Inflammatory macrophage treated with lipopolysaccharide for 1 hour (primary cell): ENCODE results near the gene PIK3CB.
A peak's percentile ranks its signal among the peaks of the same experiment; 100 is the strongest.
"Not testable (repeated sequence)": the region's sequence is repeated elsewhere in the genome, so short reads cannot be mapped to it uniquely, and the experiment has no call there.

Source experiments
- DNase-seq, 2 donors: peaks; one replicate each; pipeline ENCODE4 v3.0.0-alpha.2; 2020 to 2022

The PIK3CB gene

DNA sequence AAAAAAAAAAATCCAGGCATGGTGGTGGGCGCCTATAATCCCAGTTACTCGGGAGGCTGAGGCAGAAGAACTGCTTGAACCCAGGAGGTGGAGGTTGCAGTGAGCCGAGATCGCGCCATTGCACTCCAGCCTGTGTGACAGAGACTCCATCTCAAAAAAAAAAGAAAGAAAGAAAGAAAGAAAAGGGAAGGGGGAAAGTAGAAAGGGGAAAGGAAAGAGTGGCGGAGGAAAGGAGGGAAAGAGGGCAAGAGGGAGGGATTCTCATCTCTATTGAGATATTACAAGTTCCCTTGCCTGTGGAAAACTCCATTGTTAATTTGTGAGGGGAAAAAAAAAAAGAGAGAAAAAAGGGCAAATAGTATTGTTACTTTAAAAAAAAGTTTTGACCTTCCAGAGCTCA is 32.5 kb downstream of the PIK3CB start:
- DNase-seq, result not testable (repeated sequence)

DNA sequence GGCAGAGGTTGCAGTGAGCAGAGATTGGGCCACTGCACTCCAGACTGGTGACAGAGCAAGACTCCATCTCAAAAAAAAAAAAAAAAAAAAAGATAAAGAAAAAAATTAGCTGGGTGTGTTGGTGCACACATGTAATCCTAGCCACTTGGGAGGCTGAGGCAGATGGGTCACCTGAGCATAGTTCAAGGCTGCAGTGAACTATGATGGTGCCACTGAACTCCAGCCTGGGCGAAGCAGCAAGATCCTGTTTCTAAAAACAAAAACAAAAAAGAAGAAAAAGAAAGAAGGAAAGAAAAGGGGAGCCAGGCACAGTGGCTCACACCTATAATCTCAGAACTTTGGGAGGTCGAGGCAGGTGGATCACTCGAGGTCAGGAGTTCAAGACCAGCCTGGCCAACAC is 32.9 kb downstream of the PIK3CB start:
- DNase-seq, result no peak

GRCh38 chr3:138800248-138800647 is 34.5 kb downstream of the PIK3CB start:
- peak in 1 of 2 donors; percentile 18 for DNase-seq

GRCh38 chr3:138799822-138800221 is 34.9 kb downstream of the PIK3CB start:
- peak; percentile 13 to 21 for DNase-seq

DNA sequence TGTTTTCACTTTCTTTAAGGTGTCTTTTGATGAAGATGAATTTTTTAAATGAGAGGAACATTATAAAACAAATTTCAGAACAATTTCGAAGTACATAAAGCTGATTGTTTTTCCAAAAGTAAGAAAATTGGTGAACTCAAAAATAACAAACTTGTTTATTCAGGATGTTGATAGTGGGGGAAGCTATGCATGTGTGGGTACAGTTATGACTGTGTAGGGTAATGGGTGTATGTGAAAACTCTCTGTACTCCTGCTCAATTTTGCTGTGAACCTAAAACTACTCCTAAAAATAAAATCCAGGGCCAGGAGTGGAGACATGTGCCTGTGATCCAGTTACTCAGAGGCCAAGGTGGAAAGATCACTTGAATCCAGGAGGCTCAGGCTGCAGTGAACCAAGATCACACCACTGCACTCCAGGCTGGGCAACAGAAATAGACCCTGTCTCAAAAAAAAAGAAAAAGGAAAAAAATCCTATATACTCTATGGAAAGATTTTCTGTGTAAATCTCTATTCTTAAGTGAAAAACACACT is 37.2 kb downstream of the PIK3CB start:
- no peak for DNase-seq

DNA sequence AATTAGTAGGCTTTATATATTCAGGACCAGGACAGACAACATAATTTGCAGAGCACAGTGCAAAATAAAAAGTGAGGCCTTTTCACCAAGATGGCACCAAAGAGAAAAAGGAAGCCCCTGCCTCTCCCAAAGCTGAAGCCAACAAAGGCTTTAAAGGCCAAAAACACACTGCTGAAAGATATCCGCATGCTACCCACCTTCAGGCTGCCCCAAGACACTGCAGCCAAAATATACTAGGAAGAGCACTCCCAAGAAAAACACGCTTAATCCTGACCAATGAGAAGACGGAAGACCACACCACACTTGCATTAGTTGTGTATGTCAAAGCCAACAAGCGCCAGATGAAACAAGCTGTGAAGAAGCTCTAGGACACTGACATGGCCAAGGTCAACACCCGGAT is 38.0 kb downstream of the PIK3CB start:
- no peak for DNase-seq

- DNase-seq, result peak; percentile 72 to 92
Measured at GRCh38 chr3:138786788-138787271, 47.9 kb downstream of the PIK3CB start.

- DNase-seq, result peak in 1 of 2 donors; percentile 16
Measured at GRCh38 chr3:138785951-138786350, 48.8 kb downstream of the PIK3CB start.

GRCh38 chr3:138785362-138785857 is 49.3 kb downstream of the PIK3CB start:
- not testable (repeated sequence) for DNase-seq

- DNase-seq, result no peak
Measured at GRCh38 chr3:138782755-138783154, 52.0 kb downstream of the PIK3CB start.

DNA sequence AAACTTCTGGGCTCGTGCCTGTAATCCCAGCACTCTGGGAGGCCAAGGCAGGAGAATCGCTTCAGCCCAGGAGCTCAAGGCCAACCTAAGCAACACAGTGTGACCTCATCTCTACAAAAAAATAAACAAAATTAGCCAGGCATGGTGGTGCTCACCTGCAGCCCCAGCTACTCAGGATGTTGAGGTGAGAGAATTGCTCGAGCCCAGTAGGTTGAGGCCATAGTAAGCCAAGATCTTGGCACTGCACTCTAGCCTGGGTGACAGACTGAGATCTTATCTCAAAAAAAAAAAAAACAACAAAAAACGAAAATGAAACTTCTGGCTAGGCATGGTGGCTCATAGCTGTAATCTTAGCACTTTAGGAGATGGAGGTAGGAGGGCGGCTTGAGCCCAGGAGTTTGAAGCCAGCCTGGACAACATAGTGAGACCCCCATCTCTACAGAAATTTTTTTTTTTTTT is 53.7 kb downstream of the PIK3CB start:
- no peak for DNase-seq

DNA sequence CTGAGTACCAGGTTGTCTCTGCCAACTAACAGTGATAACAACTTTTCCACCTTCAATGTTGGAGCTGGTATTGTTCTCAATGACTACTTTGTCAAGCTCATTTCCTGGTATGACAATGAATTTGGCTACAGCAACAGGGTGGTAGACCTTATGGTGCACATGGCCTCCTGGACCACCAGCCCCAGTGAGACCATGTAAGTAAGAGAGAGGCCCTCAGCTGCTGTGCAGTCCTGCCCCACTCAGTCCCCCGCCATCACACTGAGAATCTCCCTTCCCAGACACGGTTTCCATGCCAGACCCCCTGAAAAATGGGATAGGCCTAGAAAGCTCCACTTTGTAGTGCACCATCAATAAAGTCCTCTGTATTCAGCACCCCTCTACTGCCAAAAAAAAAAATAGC is 56.1 kb downstream of the PIK3CB start:
- no peak for DNase-seq

DNA sequence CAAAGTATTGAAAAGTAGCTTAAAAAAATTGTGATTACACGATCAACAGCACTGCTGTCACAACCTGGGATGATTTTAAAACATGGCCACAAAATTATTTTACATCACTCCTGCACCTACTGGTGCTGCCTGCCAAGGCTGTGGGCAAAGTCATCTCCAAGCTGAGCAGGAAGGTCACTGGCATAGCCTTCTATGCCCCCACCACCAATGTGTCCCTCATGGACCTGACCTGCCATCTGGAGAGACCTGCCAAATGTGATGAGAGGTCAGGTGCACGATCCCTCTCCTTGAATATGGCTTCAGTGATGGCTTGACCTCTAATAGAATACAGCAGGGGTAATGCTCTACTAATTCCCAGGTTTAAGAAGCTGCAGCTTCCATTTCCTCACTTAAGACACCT is 57.8 kb downstream of the PIK3CB start:
- no peak for DNase-seq

DNA sequence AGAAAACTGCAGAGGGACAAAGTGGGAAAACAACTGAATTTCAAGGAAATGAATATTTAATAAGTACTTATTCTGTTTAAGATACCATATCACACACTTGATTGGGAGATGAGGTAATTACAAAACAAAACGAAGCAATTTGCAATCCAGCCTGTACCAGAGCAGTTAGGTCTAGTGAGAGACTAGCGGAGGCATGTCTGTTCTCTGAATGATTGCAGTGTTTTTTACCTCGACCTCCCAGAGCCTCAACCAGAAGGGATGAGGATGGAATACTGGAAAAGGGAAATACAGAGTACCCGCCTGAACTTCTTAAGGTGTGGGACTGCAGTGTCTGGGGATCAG is 59.5 kb downstream of the PIK3CB start:
- DNase-seq, result no peak

- peak; percentile 61 to 87 for DNase-seq
Measured at GRCh38 chr3:138774529-138775253, 60.0 kb downstream of the PIK3CB start.

DNA sequence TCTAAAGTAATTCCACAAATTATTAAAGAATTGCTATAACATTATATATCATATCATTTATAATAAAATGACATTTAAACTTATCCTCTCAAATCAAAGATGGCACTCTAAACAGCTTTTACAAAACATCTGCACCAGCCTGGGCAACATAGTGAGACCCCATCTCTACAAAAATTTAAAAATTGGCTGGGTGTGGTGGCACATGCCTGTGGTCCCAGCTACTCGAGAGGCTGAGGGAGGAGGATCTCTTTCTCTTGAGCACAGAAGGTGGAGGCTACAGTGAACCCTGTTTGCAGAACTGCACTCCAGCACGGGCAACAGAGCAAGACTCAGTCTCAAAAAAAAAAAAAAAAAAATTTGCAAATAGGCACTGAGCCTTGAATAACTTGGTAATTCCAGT is 63.1 kb downstream of the PIK3CB start:
- DNase-seq, result no peak

GRCh38 chr3:138769616-138770015 is 65.1 kb downstream of the PIK3CB start:
- DNase-seq, result no peak

- DNase-seq, result no peak
Measured at GRCh38 chr3:138768946-138769345, 65.8 kb downstream of the PIK3CB start.

DNA sequence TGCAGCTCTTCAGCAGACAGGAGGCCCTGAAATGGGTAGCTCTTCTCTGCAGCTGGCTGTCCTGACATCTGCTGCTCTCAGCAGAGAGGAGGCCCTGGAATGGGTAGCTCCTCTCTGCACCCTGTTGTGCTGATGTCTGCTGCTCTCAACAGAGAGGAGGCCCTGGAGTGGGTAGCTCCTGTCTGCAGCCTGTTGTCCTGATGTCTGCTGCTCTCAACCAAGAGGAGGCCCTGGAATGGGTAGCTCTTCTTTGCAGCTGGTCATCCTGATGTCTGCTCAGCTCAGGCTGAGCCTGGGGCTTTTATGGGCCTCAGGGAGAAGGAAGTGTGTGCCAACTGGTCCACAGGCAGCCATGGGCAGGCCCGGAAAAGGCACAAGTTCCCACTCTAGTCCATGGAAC is 66.6 kb downstream of the PIK3CB start:
- DNase-seq, result no peak

- DNase-seq, result no peak
Measured at GRCh38 chr3:138767498-138768104, 67.1 kb downstream of the PIK3CB start.

DNA sequence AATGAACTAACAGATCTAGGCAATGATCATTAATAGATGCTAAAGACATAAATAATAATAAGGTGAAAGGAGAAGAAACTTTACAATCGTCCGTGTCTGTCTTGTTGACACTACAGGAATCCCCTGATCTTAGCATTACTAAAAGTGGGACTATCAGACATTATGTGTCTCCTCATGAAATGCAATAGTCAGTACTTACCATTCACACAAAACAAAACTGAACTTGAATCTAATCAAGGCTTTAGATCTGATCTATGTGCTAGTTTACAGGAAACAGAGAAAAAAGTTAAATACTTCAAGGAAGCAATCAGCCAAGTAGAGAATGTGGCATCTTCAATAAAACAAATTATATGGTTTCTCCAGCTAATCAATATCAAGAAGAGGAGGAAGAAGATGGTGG is 73.7 kb downstream of the PIK3CB start:
- no peak for DNase-seq

DNA sequence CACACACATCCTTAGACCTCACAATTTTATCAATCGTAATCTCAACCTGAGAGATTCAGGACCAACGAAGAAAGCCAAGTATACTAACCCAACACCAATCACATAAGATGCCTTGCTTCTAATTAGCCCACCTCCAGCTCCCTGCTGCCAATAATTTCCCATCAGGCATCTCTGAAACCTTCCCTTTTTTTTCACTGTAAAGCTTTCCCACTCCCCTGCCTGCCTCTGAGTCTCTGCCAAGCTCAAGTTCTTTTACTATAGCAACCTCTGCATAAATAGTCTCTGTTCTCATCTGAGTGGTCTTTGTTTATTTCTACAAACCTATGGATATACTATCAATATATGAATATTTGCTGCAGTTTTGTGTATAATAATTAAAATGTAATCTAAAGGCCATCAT is 86.5 kb downstream of the PIK3CB start:
- DNase-seq, result no peak

DNA sequence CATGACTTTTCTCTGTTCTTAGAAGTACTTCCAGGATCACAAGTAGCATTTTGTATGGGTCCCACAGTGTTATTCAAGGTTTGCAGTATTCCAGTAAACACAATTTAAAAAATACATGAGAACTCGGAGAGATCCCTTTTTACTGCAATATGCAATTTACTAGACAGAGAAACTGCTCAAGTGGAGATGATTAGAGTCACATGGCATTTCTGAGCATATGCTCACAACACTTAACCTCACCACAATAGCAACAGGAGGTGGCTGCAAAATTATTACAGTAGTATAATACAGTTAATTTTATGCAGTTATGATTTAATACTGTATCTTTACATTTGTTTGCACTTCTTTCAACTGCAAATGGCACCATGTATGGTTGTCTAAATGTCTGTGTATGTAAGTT is 87.5 kb downstream of the PIK3CB start:
- DNase-seq, result no peak

DNA sequence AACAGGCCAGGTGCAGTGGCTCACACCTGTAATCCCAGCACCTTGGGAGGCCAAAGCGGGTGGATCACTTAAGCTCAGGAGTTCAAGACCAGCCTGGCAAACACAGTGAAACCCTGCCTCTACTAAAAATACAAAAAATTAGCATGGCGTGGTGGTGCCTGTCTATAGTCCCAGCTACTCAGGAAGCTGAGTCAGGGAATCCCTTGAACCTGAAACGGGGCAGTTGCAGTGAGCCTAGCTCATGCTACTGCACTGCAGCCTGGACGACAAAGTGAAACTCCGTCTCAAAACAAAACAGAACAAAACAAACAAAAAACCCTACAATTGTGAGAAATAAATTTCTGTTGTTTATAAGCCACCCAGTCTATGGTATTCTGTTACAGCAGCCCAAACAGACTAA is 94.7 kb downstream of the PIK3CB start:
- DNase-seq, result no peak
